Small intestine (tissue), 7 donors: ENCODE measurements around the gene CFAP57. TPM values are rescaled to one million over a fixed set of nuclear protein-coding genes. Genes with fewer than 3 reads are reported as not detected.
"Not testable (repeated sequence)": the region's sequence is repeated elsewhere in the genome, so short reads cannot be mapped to it uniquely, and the experiment has no call there.

Source experiments
- DNase-seq, 2 donors: peaks; one replicate each; pipeline versions ENCODE4 v3.0.0 to v3.0.0-alpha.2; 2013
- FAIRE-seq: peaks from 2 replicates; lab custom pipeline; 2012; peaks lifted over from hg19 to GRCh38; lab: Jason Lieb, UNC
- H3K27ac ChIP-seq, 3 donors: one replicate each; pipeline ENCODE4 v1.5.1; 2013; ENCODE audit warnings: low read length in 2 of 3, mild to moderate bottlenecking in 2 of 3, control low read depth in 1 of 3, inconsistent platforms in 1 of 3, low read depth in 1 of 3, moderate library complexity in 1 of 3
- H3K27me3 ChIP-seq, 3 donors: one replicate each; pipeline ENCODE4 v1.6.1; 2013; ENCODE audit warnings: low read length in 3 of 3, inconsistent platforms in 1 of 3; ENCODE audit not compliant: control insufficient read depth in 3 of 3, insufficient read depth in 3 of 3
- H3K36me3 ChIP-seq, 3 donors: one replicate each; pipeline ENCODE4 v1.6.1; 2013; ENCODE audit warnings: low read length in 3 of 3, inconsistent platforms in 1 of 3, low read depth in 1 of 3, mild to moderate bottlenecking in 1 of 3, moderate library complexity in 1 of 3; ENCODE audit not compliant: control insufficient read depth in 3 of 3, insufficient read depth in 2 of 3
- H3K4me1 ChIP-seq, 3 donors: one replicate each; pipeline ENCODE4 v1.6.1; 2013; ENCODE audit warnings: low read length in 2 of 3, inconsistent platforms in 1 of 3, low read depth in 1 of 3, mild to moderate bottlenecking in 1 of 3, moderate library complexity in 1 of 3; ENCODE audit not compliant: control insufficient read depth in 3 of 3, insufficient read depth in 2 of 3
- H3K4me3 ChIP-seq, 3 donors: one replicate each; pipeline ENCODE4 v1.5.1; 2013; ENCODE audit warnings: low read length in 3 of 3, control low read depth in 1 of 3, inconsistent platforms in 1 of 3, low read depth in 1 of 3, mild to moderate bottlenecking in 1 of 3, moderate library complexity in 1 of 3
- H3K9me3 ChIP-seq, 2 donors: one replicate each; pipeline ENCODE4 v1.6.1; 2013; ENCODE audit warnings: low read depth in 1 of 2, low read length in 1 of 2; ENCODE audit not compliant: control insufficient read depth in 2 of 2, insufficient read depth in 1 of 2
- WGBS, 3 donors: extraction: QIAGEN DNeasy Blood & Tissue Kit; methylation state at CpG; one replicate each; pipeline ENCODE4 v1.1.7; 2013; 5-methylcytosine and 5-hydroxymethylcytosine counted together
- polyA plus RNA-seq, 4 donors: library from polyadenylated mRNA; stranded (reverse) in 3 of 4; unstranded in 1 of 4; fragments of 200-250 nt in 3 of 4; fragments of 120-200 nt in 1 of 4; gene quantifications; one replicate each; pipeline versions ENCODE4 v1.2.1 to v1.2.3, GENCODE V29; 2013
- donor health status: healthy with polysubstance abuse.
- donor health status: control.
- donor health status: control.
- donor health status: Bipolar disorder and iron deficiency.
- donor health status: healthy.

The CFAP57 gene
- polyA plus RNA-seq, 4 donors = 0.03 to 0.31 TPM; not detected in 2

DNA sequence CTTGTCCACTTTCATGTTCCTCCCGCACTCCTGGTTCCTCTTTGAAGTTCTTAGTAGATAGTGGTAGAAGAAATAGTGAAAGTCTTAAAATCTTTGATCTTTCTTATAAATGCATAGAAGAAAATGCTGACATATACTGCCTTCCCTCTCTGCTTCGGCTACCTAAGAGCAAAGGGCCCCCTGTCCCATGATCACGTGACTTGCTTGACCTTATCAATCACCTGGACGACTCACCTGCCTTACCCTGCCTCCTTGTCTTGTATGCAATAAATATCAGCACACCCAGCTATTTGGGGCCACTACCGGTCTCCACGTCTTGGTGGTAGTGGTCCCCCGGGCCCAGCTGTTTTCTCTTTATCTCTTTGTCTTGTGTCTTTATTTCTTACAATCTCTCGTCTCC lies 32.8 kb upstream of the CFAP57 start:
- H3K36me3 ChIP-seq, DNase-seq, H3K27ac ChIP-seq, H3K4me1 ChIP-seq, H3K4me3 ChIP-seq, H3K9me3 ChIP-seq, FAIRE-seq: not testable (repeated sequence)
- peaks cover 0 to 13% (median 2%) of the 10 kb centered on the region in 3 donors for H3K27me3 ChIP-seq
- 75 to 86% (median 80%) methylated on average over 8 of the region's 8 CpGs for WGBS, 3 donors

DNA sequence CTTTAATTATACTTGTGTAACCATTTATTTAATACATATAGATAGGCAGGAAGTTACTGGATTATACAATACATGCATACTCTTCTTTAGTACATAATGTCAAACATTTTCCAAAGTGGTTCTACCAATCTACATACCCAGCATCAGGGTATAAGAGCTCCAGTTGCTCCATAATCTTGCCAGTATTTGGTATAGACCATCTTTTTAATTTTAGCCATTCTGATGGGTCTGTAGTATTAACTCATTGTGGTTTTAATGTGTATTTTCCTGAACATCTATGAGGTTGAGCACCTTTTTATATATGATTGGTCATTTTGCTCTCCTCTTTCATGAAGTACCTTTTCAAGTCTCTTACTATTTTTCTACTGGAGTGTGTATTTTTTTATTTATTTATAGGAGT lies 32.1 kb upstream of the CFAP57 start:
- Histone ChIP-seq H3K27me3 (peaks cover 0 to 20% (median 3%) of the 10 kb centered on the region in 3 donors), H3K27ac (no peak overlapping the region), H3K4me3 (no peak overlapping the region), H3K9me3 (peaks cover 0 to 3% of the 10 kb centered on the region in 2 donors), H3K36me3 (no peaks in the 10 kb centered on the region), H3K4me1 (no peaks in the 10 kb centered on the region)
- DNase-seq (no peak), FAIRE-seq (no peak)

DNA sequence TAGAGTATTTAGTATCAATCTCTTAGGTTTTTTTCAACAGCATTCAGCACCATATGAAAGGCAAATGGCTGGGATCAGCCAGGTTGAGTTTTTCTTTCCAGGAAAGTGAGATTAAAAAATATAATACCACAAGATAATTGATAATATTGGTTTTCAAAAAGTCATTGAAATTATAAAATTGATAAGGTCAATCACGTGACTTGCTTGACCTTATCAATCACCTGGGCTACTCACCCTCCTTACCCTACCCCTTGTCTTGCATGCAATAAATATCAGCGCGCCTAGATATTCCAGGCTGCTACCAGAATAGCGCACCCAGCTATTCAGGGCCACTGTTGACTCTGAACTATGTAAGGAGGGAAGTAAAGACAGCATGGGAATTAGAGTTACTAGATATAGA lies 31.5 kb upstream of the CFAP57 start:
- Histone ChIP-seq H3K4me3 (no peak overlapping the region), H3K36me3 (no peaks in the 10 kb centered on the region), H3K9me3 (peaks cover 0 to 3% of the 10 kb centered on the region in 2 donors), H3K27me3 (peaks cover 0 to 22% (median 5%) of the 10 kb centered on the region in 3 donors), H3K27ac (no peak overlapping the region), H3K4me1 (no peaks in the 10 kb centered on the region)
- no peak for FAIRE-seq
- WGBS, 3 donors = 82 to 90% (median 83%) methylated on average over 4 of the region's 4 CpGs
- no peak for DNase-seq

DNA sequence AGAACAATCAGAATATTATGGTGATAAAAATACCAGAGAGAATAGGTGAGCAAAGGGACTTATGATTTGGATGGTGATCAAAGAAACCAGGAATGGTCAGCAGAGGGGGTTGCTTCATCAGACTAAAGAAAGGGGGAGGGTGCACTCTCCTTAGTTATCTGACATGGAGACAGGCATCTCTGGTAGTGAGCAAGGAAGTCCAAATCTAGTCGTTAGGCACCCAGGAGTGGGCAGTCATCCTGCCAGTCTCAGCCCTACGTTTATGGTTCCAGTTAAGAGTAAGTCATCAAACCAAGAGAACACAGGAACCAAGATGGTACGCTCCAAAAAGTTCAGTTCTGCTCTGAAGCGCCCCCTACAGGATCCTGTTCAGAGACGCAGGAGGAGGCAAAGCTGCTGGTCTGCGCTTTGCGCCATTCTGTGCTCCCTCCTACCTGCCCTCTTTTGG lies 28.7 kb upstream of the CFAP57 start:
- no peak overlapping the region for H3K4me3 ChIP-seq
- FAIRE-seq (no peak), DNase-seq (no peak)
- 35 to 52% (median 43%) methylated on average over 7 of the region's 7 CpGs for WGBS, 3 donors
- H3K4me1 ChIP-seq = no peaks in the 10 kb centered on the region
- no peaks in the 10 kb centered on the region for H3K36me3 ChIP-seq
- no peak overlapping the region for H3K27ac ChIP-seq
- peaks cover 0 to 3% of the 10 kb centered on the region in 2 donors for H3K9me3 ChIP-seq
- H3K27me3 ChIP-seq = peaks cover 0 to 36% (median 5%) of the 10 kb centered on the region in 3 donors

DNA sequence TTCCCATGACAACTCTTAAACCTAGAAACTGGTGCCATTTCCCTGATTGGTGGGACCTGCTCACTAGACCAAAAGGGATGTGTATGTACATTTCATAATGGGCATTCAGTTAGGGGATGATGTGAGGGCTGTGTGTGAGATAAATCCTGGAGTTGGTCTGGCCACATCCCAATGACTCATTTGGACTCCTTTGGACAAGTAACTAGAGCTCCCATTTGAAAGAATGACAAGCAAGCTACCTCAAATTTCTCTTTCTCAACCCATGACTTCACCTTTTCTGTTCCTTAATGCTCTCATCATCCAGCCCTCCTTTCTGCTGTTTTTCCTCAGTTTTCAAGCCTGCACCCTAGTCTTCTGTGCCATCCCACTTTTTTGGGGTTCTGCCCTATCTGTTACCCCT lies 27.9 kb upstream of the CFAP57 start:
- H3K27me3 ChIP-seq = peaks cover 0 to 44% (median 5%) of the 10 kb centered on the region in 3 donors

DNA sequence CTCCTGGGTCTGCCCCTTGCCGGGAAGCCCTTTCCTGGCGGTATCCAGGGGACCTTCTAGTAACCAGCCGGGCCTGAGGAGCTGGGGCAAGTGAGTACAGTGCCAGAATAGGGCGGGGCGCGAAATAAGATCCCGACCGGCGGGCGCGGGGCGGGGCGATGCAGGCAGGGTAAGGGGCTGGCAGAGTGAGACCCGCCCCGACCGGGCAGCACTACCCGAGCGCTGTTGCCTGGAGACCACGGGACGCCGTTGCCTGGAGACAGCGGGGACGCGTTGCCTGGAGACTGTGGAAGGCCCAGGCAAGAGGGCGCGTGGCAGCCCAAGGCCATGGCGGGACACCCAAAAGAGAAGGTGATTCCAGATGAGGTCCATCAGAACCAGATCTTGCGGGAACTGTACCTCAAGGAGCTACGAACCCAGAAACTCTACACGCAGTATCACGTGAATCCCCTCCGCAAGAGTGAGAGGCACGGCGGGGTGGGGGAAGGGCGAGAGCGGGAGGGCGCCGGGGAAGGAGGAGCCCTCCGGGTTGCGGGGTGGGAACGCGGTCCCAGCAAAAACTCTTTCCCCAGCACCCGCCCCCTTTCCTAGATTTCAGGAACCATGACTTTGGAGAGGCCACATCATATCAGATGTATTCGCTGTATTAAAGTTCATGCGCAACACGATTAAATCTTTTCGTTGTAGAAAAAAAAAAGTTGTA lies 24.4 kb upstream of the CFAP57 start:
- Histone ChIP-seq H3K4me1 (no peaks in the 10 kb centered on the region), H3K4me3 (peak overlapping the region in 1 of 3 donors; percentile 25), H3K27ac (no peak overlapping the region), H3K27me3 (peaks cover 0 to 53% (median 5%) of the 10 kb centered on the region in 3 donors), H3K36me3 (no peaks in the 10 kb centered on the region), H3K9me3 (peaks cover 0 to 3% of the 10 kb centered on the region in 2 donors)
- FAIRE-seq = no peak
- DNase-seq = peak; percentile 38 to 70
- 7 to 9% (median 8%) methylated on average over 45 to 47 of the region's 47 CpGs for WGBS, 3 donors

More for the DNA sequence above, 27.9 kb upstream of the CFAP57 start:
- DNase-seq (no peak), FAIRE-seq (no peak)
- H3K4me1 ChIP-seq = no peaks in the 10 kb centered on the region
- peaks cover 0 to 3% of the 10 kb centered on the region in 2 donors for H3K9me3 ChIP-seq
- no peaks in the 10 kb centered on the region for H3K36me3 ChIP-seq
- no peak overlapping the region for H3K27ac ChIP-seq
- no peak overlapping the region for H3K4me3 ChIP-seq

DNA sequence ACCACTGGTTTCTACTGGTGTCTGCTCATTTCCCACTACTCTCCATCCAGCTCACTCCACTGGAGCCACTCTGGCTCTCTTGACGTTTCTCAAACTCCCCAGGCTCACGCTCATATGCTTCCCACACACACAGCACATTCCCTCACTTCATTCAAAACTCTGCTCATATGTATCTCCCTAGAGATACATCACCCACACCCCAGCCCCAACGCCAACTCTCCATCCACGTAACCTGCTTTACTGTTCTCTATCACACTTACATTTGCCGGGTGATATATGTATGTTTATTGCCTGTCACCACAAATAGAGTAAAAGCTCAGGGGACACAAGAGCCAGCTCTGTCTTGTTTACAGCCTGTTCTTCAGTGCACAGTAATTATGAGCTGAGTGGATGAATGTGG lies 22.2 kb upstream of the CFAP57 start:
- 79 to 82% (median 80%) methylated on average over 5 of the region's 5 CpGs for whole genome bisulfite sequencing, 3 donors
- Histone ChIP-seq H3K4me1 (no peaks in the 10 kb centered on the region), H3K9me3 (no peaks in the 10 kb centered on the region), H3K4me3 (no peak overlapping the region), H3K27me3 (peaks cover 0 to 39% (median 3%) of the 10 kb centered on the region in 3 donors), H3K36me3 (no peaks in the 10 kb centered on the region), H3K27ac (no peak overlapping the region)
- no peak for FAIRE-seq
- DNase-seq = no peak

DNA sequence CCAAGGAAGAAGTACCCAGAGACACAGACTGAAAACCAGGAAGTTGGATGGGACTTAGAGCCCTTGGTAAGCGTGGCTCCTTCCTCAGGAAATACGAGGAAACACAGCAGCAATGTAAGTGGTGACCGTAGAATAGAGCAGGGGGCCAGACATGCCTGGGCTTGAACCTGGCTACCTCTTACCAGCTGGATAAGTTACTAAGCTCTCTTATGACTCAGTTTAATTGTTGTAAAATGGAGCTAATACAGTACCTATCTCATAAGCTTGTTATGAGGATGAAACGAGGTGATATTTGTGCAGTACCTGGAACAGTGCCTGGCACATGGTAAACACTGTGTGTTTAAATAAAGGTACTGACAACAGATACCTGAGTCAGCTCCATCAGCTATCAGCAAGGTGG lies 19.3 kb upstream of the CFAP57 start:
- Histone ChIP-seq H3K9me3 (no peaks in the 10 kb centered on the region), H3K4me1 (no peaks in the 10 kb centered on the region), H3K36me3 (no peaks in the 10 kb centered on the region), H3K27ac (no peak overlapping the region), H3K4me3 (no peak overlapping the region), H3K27me3 (peaks cover 0 to 26% (median 0%) of the 10 kb centered on the region in 3 donors)
- DNase-seq (no peak), FAIRE-seq (no peak)
- 26 to 51% (median 40%) methylated on average over 4 of the region's 4 CpGs for WGBS, 3 donors
